NCI-H524 (cell line): Measurements from ENCODE around the gene ANKS1B.
A peak's percentile ranks its signal among the peaks of the same experiment; 100 is the strongest.
"Not testable (repeated sequence)": the region's sequence is repeated elsewhere in the genome, so short reads cannot be mapped to it uniquely, and the experiment has no call there.

ENCODE experiments used
- DNase-seq, 2 experiments: peaks; one replicate each; lab custom pipeline; 2025; lab: John Stamatoyannopoulos, UW

ANKS1B gene

GRCh38 chr12:99984271-99985128 is at the start of gene ANKS1B:
TSS of gene ANKS1B (minus strand) at chr12:99984936. CDS start at chr12:99984237, 699 bp downstream.
- DNase-seq: peak; percentile 40 to 78

DNA sequence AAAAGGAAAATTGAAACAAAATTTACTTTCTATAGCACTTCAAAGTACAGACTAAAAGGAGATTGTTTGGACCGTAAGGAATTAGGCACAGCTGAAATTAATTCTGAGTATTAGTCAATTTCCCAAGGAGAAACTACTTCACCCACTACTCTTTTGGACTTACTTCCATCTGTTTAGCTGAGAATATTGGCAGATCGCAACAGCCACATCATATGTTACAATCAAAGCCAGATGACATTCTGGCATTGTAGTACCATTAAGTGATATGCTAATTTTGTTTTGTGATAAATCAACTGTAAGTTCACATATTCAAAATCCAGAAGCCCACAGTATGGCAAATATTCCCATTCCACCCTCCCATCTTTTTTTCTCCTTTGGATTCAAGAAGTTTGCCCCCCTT is 47.1 kb upstream of the ANKS1B start:
- DNase-seq: peak in 1 of 2 experiments; percentile 26

- no peak for DNase-seq
These were observed 42.9 kb upstream of the ANKS1B start for GRCh38 chr12:100027671-100028070.

GRCh38 chr12:100026241-100026640 is 41.5 kb upstream of the ANKS1B start:
- DNase-seq: no peak

GRCh38 chr12:100024974-100025555 is 40.3 kb upstream of the ANKS1B start:
- DNase-seq: no peak

GRCh38 chr12:100020370-100020769 is 35.6 kb upstream of the ANKS1B start:
- peak; percentile 47 to 66 for DNase-seq

GRCh38 chr12:100017056-100017455 is 32.3 kb upstream of the ANKS1B start:
- DNase-seq: no peak

- not testable (repeated sequence) for DNase-seq
These were observed 31.6 kb upstream of the ANKS1B start for GRCh38 chr12:100016304-100016703.

- DNase-seq: not testable (repeated sequence)
These were observed 21.1 kb upstream of the ANKS1B start for GRCh38 chr12:100005846-100006245.

DNA sequence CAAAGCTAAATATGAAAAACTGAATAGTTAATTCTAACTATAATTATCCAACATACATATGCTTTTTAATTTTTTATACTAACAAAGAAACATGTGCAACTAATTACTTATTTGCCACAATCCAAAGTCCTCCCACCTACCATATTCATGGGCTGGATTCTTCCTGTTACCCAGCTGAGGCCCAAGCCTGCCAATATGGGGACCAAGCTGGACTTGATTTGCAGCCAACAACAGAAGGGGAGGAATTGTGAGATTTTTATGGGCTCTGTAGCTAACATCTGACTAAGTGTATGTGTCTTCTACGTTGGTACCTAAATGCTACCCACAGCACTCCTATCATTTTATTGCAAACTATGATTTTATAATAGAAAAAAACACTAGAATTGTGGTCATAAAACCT is 13.1 kb upstream of the ANKS1B start:
- DNase-seq: no peak

DNA sequence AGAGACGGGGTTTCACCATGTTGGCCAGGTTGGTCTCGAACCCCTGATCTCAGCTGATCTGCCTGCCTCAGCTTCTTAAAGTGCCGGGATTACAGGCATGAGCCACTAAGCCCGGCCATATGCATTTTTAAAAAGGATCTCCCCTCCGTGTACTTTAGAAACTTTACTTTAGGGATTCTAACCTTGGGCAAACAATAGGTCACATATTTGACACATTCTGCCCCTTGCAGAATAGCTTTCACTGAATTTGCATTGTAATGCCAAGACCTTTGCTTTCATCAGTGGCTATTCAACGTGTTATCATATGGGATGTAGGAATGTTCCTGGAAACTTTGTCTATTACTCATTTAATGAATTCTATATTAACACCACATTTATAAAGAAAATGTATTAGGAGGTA is 11.4 kb upstream of the ANKS1B start:
- no peak for DNase-seq

- DNase-seq: peak in 1 of 2 experiments; percentile 22
These were observed 895 bp upstream of the ANKS1B start for GRCh38 chr12:99985631-99986030.

DNA sequence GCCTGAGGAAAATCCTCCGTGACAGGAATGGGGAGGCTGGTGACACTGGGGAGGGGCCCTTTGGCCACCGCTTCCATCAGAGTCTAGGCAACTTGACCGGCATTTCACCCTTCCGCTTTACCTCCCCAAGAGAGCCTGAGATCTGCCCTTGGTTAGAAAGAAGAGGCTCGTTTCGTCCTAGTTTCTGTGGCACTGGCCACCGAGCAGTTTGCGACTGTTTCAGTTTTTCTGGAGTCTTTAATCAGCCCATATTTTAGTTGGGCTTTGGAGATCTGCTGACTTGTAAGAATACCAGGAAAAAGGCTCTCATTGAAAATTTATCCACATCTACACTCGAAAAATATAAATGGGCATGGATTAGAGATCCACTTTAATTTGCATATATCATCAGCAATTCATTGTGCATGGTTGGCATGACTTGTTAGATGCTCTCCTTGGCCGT is 414 bp upstream of the ANKS1B start:
- DNase-seq: peak in 1 of 2 experiments; percentile 35

DNA sequence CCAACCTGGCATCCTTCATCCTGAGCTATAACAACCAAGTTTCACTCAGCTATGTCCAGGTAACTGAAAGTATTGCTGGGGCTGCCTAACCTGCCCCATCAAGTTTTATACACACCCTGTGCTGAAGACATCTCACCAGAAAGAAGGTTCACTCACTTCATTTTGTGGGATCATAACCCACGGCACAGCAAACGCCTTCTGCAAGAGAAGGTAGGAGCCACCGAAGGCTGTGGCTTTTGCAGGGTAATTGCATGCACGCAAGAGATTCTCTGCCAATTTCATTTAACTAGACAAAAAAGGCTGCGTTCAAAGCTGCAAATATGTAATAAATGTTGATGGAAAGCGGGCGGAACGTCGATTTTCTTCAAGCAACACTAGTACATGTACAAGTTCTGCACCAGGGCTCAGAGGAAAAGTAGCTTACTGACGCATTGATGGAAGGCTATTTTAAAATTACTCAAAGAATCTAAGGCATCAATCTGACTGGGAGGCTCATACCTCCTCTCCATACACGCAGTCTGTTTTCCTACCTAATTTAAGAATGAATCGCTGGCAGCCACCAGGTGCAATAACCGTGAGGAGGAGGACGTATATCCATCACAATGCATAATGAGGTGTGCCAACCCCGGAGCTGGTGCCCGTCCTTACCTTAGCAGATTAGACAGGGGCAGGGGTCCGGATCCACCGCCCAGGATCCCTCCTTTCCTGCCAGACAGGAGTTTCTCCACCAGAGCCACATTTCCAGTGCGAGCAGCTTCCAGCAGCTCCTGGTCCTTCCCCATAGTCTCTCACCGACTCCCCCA is 1.1 kb downstream of the ANKS1B start:
- DNase-seq: peak in 1 of 2 experiments; percentile 50

DNA sequence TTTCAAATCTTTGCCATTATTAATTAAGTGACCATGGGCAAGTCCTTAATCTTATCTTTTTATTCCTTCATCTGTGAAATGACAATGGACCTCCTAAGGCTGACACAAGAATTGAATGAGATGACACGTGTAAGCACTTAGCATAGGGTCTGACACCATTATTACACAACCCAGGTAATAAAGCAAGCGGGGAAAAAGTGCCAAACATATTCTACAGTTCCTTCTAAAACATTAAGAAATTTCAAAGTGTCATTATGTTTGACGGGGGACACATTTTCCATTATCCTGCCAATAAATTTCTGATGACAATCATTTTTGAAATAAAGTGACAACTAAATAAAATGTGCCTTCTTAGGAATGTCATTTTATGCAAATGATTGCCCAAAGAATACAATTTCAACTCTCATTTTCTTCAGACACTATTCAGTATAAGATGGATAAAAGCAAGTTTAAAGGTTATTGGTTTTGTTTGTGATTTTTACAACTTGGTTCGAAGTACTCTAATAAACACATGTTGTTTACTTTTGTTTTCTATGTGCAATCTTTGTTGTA is 3.0 kb downstream of the ANKS1B start:
- no peak for DNase-seq

DNA sequence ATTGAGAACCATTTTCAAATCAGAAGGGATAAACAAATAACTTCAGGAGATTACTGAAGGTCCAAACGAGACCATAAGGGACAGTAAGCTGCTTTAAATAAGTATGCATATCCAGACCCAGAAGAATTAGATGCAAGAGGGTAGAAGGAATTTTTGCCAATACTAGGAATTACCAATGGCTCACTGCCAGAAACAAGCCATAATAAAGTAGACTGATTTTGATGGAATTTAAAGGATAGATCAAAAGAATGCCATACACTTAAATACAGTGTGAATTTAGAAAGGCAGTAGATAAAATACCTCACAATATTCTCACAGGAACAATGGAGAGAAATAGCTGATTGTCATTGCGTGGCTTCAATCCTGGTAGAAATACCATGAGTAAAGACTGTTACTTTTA is 5.3 kb downstream of the ANKS1B start:
- no peak for DNase-seq

- DNase-seq: no peak
These were observed 6.6 kb downstream of the ANKS1B start for GRCh38 chr12:99978152-99978551.

- DNase-seq: no peak
These were observed 7.2 kb downstream of the ANKS1B start for GRCh38 chr12:99977550-99977949.

- DNase-seq: no peak
These were observed 8.0 kb downstream of the ANKS1B start for GRCh38 chr12:99976762-99977161.

DNA sequence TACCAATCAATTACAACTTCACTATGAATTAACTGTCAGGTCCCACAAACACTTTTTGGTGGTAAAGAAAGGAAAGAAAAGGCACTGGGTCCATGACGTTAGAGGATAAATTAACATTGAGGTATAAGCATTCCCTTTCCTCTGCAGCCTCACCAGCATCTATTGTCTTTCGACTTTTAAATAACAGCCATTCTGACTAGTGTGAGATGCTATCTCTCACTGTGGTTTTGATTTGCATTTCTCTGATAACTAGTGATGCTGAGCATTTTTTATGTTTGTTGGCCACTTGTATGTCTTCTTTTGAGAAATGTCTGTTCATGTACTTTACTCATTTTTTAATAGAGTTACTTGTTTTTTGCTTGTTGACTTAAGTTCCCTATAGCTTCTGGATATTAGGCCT is 9.4 kb downstream of the ANKS1B start:
- DNase-seq: no peak

DNA sequence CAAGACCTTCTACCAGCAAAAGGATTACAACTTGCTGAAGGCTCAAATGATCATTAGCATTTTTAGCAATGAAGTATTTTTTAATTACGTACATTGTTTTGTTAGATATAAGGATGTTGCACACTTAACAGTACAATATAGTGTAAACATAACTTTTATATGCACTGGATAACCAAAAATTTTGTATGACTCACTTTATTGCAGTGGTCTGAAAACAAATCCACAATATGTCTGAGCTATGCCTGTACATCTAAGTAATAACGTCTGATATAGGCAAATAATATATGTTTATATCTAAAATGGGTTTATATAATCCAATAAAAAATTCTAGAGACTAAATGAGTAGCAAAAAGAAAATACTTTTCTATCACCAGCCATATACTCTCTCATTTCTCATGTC is 10.6 kb downstream of the ANKS1B start:
- DNase-seq: no peak

DNA sequence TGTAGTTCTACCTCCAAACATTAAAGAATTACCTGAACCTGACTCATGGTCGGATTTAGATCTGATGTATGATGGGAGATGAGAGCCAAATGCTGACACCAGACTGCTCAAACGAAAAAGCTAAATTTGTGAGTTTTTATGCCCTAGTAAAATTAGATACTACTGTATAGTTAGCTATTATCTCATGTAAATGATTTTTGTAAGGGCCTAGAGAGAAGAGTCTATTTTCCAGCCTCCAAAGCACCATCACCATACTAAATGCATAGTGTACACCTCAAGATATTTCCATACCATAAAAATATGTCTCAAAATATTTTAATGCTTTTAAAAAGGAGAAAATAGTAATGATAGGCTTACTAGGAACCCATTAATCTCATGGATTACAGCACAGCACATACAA is 18.3 kb downstream of the ANKS1B start:
- no peak for DNase-seq
